IMR-90 (cell line): ENCODE data around the gene NELL2. TPM values are rescaled to one million over a fixed set of nuclear protein-coding genes. Genes with fewer than 3 reads are reported as not detected.

ENCODE experiments used
- ATAC-seq: fragments of 200-7000 bp; cut with Tn5 transposase; 2 replicates; pipeline ENCODE4 v1.9.1; 2020; ENCODE audit warnings: low read depth, mild to moderate bottlenecking, moderate library complexity
- BruUV-seq: library from RNA; stranded (reverse); fragments of 400-500 nt; replicated peaks from 2 replicates; lab custom pipeline; 2021; lab: Mats Ljungman, UMichigan
- CTCF ChIA-PET: fragments of 300-600 bp; formaldehyde crosslinking; extraction: SDS; loops from one replicate; lab custom pipeline; 2021; ENCODE audit warnings: antibody characterized with exemption; lab: Yijun Ruan, JAX
- POLR2A ChIA-PET: fragments of 300-600 bp; sonication (Branson Sonifier 250); formaldehyde crosslinking; loops from one replicate; lab custom pipeline; 2022; ENCODE audit warnings: antibody characterized with exemption; ENCODE audit not compliant: unreplicated experiment; lab: Charles Lee
- DNase-seq: peaks from one replicate; pipeline ENCODE4 v3.0.0; 2013
- H2AFZ ChIP-seq: replicated peaks from 2 replicates; pipeline ENCODE3; 2013; ENCODE audit warnings: low read length, mild to moderate bottlenecking; ENCODE audit not compliant: poor library complexity
- H2AK5ac ChIP-seq: 2 replicates; pipeline ENCODE4 v1.6.1; 2013; ENCODE audit warnings: low read depth, low read length, inconsistent platforms
- H2AK9ac ChIP-seq: replicated peaks from 2 replicates; pipeline ENCODE3; 2013; ENCODE audit warnings: mild to moderate bottlenecking, low read depth, low read length, moderate library complexity; ENCODE audit not compliant: poor library complexity
- H2BK120ac ChIP-seq: 2 replicates; pipeline ENCODE4 v1.6.1; 2013; ENCODE audit warnings: low read depth, low read length, inconsistent platforms
- H2BK15ac ChIP-seq: 3 replicates; pipeline ENCODE4 v1.6.1; 2013; ENCODE audit warnings: low read depth, low read length, inconsistent platforms
- H2BK20ac ChIP-seq: 2 replicates; pipeline ENCODE4 v1.6.1; 2013; ENCODE audit warnings: low read depth, mild to moderate bottlenecking, inconsistent platforms, low read length, moderate library complexity
- H2BK5ac ChIP-seq: 2 replicates; pipeline ENCODE4 v1.6.1; 2013; ENCODE audit warnings: mild to moderate bottlenecking, low read depth, low read length, inconsistent platforms; ENCODE audit not compliant: poor library complexity, severe bottlenecking
- H3K14ac ChIP-seq: replicated peaks from 2 replicates; pipeline ENCODE4 v1.6.1; 2013; ENCODE audit warnings: low read depth, low read length, inconsistent platforms
- H3K18ac ChIP-seq: 2 replicates; pipeline ENCODE4 v1.6.1; 2013; ENCODE audit warnings: low read depth, low read length, control low read depth
- H3K23ac ChIP-seq: 2 replicates; pipeline ENCODE4 v1.6.1; 2013; ENCODE audit warnings: low read depth, low read length, inconsistent platforms
- H3K27ac ChIP-seq: 2 replicates; pipeline ENCODE4 v1.5.1; 2013; ENCODE audit warnings: mild to moderate bottlenecking, control low read depth, low read length; ENCODE audit not compliant: insufficient read depth
- H3K27me3 ChIP-seq: 2 replicates; pipeline ENCODE4 v1.6.1; 2013; ENCODE audit warnings: low read length; ENCODE audit not compliant: control insufficient read depth, insufficient read depth
- H3K36me3 ChIP-seq: 2 replicates; pipeline ENCODE4 v1.6.1; 2013; ENCODE audit warnings: low read length, mixed read lengths; ENCODE audit not compliant: control insufficient read depth, insufficient read depth
- H3K4ac ChIP-seq: 2 replicates; pipeline ENCODE4 v1.6.1; 2013; ENCODE audit warnings: low read depth, low read length, inconsistent platforms
- H3K4me1 ChIP-seq: 2 replicates; pipeline ENCODE4 v1.6.1; 2013; ENCODE audit warnings: low read length, mixed read lengths; ENCODE audit not compliant: control insufficient read depth, insufficient read depth
- H3K4me2 ChIP-seq: 2 replicates; pipeline ENCODE4 v1.6.1; 2013; ENCODE audit warnings: low read depth, mild to moderate bottlenecking, control low read depth, low read length, moderate library complexity
- H3K4me3 ChIP-seq: 2 replicates; pipeline ENCODE4 v1.5.1; 2013; ENCODE audit warnings: low read depth, mild to moderate bottlenecking, control low read depth, low read length, moderate library complexity; ENCODE audit not compliant: insufficient read depth
- H3K56ac ChIP-seq: 2 replicates; pipeline ENCODE4 v1.6.1; 2013; ENCODE audit warnings: low read length, inconsistent platforms; ENCODE audit not compliant: insufficient read depth; ENCODE audit errors: extremely low read depth
- H3K79me1 ChIP-seq, 2 experiments: 2 replicates each; pipeline ENCODE4 v1.6.1; 2013; ENCODE audit warnings: low read length in 2 of 2, inconsistent platforms in 1 of 2, low read depth in 1 of 2
- H3K9ac ChIP-seq: 2 replicates; pipeline ENCODE4 v1.6.1; 2013; ENCODE audit warnings: low read depth, low read length, control low read depth
- H3K9me1 ChIP-seq: 2 replicates; pipeline ENCODE4 v1.6.1; 2013; ENCODE audit warnings: low read length, inconsistent platforms; ENCODE audit not compliant: insufficient read depth
- H3K9me3 ChIP-seq: 2 replicates; pipeline ENCODE4 v1.6.1; 2013; ENCODE audit warnings: low read length; ENCODE audit not compliant: control insufficient read depth, insufficient read depth
- H4K20me1 ChIP-seq: 2 replicates; pipeline ENCODE4 v1.6.1; 2013; ENCODE audit warnings: low read length, inconsistent platforms; ENCODE audit not compliant: insufficient read depth
- H4K5ac ChIP-seq: 2 replicates; pipeline ENCODE4 v1.6.1; 2013; ENCODE audit warnings: mild to moderate bottlenecking, low read depth, low read length, control low read depth
- H4K8ac ChIP-seq, 2 experiments: 2 replicates each; pipeline ENCODE4 v1.6.1; 2013; ENCODE audit warnings: low read depth in 2 of 2, low read length in 2 of 2, control low read depth in 1 of 2, inconsistent platforms in 1 of 2
- H4K91ac ChIP-seq: 2 replicates; pipeline ENCODE4 v1.6.1; 2013; ENCODE audit warnings: low read depth, low read length, inconsistent platforms; ENCODE audit not compliant: insufficient read depth
- BHLHE40 ChIP-seq: fragments of 150-350 bp; IDR thresholded peaks from 2 replicates; pipeline ENCODE4 v1.6.1; 2016; ENCODE audit warnings: mild to moderate bottlenecking, low read depth, low read length
- CHD1 ChIP-seq: IDR thresholded peaks from 2 replicates; pipeline ENCODE4 v1.6.1; 2012; ENCODE audit warnings: low read depth, low read length, improper control_type of control experiment
- MAFK ChIP-seq: IDR thresholded peaks from 2 replicates; pipeline ENCODE4 v1.6.1; 2012; ENCODE audit warnings: low read depth, low read length, improper control_type of control experiment
- MXI1 ChIP-seq: IDR thresholded peaks from 2 replicates; pipeline ENCODE4 v1.6.1; 2012; ENCODE audit warnings: low read depth, mild to moderate bottlenecking, low read length, moderate library complexity, borderline replicate concordance
- NFE2L2 ChIP-seq: fragments of 150-350 bp; IDR thresholded peaks from 2 replicates; pipeline ENCODE4 v1.6.1; 2016; ENCODE audit warnings: low read depth, mild to moderate bottlenecking, low read length
- RCOR1 ChIP-seq: IDR thresholded peaks from 2 replicates; pipeline ENCODE4 v1.6.1; 2012; ENCODE audit warnings: mild to moderate bottlenecking, low read length, improper control_type of control experiment; ENCODE audit not compliant: insufficient replicate concordance
- RFX5 ChIP-seq: IDR thresholded peaks from 2 replicates; pipeline ENCODE4 v1.8.0; 2012; ENCODE audit warnings: low read depth, mild to moderate bottlenecking, low read length, moderate library complexity
- WGBS, 2 experiments: methylation state at CpG; one replicate each; pipeline versions ENCODE4 v1.1.5 to v1.1.7; 2013; ENCODE audit warnings: missing lambda C conversion rate in 2 of 2; ENCODE audit not compliant: insufficient read length in 1 of 2; ENCODE audit errors: extremely low coverage in 2 of 2; 5-methylcytosine and 5-hydroxymethylcytosine counted together
- dilution Hi-C: fragments of 300-500 bp; cut with HindIII; formaldehyde crosslinking; loops from one replicate; pipeline ENCODE4 v1.14.3; 2018; ENCODE audit warnings: low sequenced_read_pairs; ENCODE audit not compliant: unreplicated experiment
- in situ Hi-C: fragments of 300-500 bp; cut with MboI; formaldehyde crosslinking; loops from 3 replicates; pipeline ENCODE4 v1.14.3; 2019; ENCODE audit warnings: low sequenced_read_pairs, inconsistent platforms, mixed read lengths
- intact Hi-C: fragments of 100-400 bp; cut with micrococcal nuclease; formaldehyde crosslinking; loops from 2 replicates; pipeline ENCODE4 v1.10.0; 2022
- polyA plus RNA-seq, 3 experiments: library from polyadenylated mRNA; depleted of rRNA; stranded (reverse); fragments of >200 nt; gene quantifications; 2 replicates each; pipeline ENCODE4 v1.2.3, GENCODE V29; 2012; ENCODE audit warnings: low replicate concordance in 1 of 3
- total RNA-seq: library from RNA; depleted of rRNA; stranded (reverse); fragments of >200 nt; gene quantifications from 2 replicates; pipeline ENCODE4 v1.2.3, GENCODE V29; 2012
- TF ChIP-seq, protein P1 (sequence below): conservative IDR thresholded peaks from 2 replicates; pipeline ENCODE4 v1.5.1; 2012; ENCODE audit warnings: mild to moderate bottlenecking, low read depth, low read length, improper control_type of control experiment

Gene NELL2
- total and polyA plus RNA-seq, 2 of the 4 experiments (the other 2 are of a cell fraction) = 0.18 to 0.26 TPM

DNA sequence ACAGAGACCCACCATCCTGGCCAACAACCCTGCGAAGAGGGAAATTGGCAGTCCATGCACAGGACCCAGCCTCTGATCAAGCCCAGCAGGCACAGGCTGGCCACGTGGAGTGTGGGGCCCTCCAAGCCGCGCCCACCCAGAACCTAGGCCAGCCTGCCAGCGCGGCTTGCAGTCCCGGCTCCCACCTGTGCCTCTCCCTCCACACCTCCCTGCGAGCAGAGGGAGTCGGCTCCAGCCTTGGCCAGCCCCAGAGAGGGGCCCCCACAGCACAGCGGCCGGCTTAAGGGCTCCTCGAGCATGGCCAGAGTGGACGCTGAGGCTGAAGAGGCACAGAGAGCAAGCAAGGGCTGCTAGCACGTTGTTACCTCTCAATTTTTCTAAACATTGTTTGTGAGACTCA, 373.4 kb downstream of the NELL2 start:
- Histone ChIP-seq H2AK9ac (no peak overlapping the region), H3K27me3 (no peaks in the 10 kb centered on the region), H3K9me3 (peaks cover 4% of the 10 kb centered on the region; the same call in 1 of the 2 replicates), H2BK15ac (no peak overlapping the region), H3K4me1 (no peaks in the 10 kb centered on the region), H2AFZ (no peak overlapping the region), H3K9ac (no peak overlapping the region), H3K4me2 (no peak overlapping the region), H4K91ac (no peak overlapping the region), H2BK120ac (no peak overlapping the region), H3K36me3 (no peaks in the 10 kb centered on the region), H4K5ac (no peak overlapping the region), H4K20me1 (no peaks in the 10 kb centered on the region), H3K56ac (no peak overlapping the region), H3K79me1 (no peaks in the 10 kb centered on the region), H3K4ac (no peak overlapping the region), H2BK20ac (no peak overlapping the region), H3K9me1 (no peaks in the 10 kb centered on the region), H3K23ac (no peak overlapping the region), H3K18ac (no peak overlapping the region), H2AK5ac (no peak overlapping the region), H3K14ac (no peak overlapping the region), H4K8ac (no peak overlapping the region), H3K27ac (no peak overlapping the region), H3K4me3 (no peak overlapping the region), H2BK5ac (no peak overlapping the region)
- DNase-seq = no peak
- TF ChIP-seq MAFK (no peak), RFX5 (no peak), NFE2L2 (no peak), RCOR1 (no peak), MXI1 (no peak), CHD1 (no peak), BHLHE40 (no peak)
- TF ChIP-seq, protein P1, sequence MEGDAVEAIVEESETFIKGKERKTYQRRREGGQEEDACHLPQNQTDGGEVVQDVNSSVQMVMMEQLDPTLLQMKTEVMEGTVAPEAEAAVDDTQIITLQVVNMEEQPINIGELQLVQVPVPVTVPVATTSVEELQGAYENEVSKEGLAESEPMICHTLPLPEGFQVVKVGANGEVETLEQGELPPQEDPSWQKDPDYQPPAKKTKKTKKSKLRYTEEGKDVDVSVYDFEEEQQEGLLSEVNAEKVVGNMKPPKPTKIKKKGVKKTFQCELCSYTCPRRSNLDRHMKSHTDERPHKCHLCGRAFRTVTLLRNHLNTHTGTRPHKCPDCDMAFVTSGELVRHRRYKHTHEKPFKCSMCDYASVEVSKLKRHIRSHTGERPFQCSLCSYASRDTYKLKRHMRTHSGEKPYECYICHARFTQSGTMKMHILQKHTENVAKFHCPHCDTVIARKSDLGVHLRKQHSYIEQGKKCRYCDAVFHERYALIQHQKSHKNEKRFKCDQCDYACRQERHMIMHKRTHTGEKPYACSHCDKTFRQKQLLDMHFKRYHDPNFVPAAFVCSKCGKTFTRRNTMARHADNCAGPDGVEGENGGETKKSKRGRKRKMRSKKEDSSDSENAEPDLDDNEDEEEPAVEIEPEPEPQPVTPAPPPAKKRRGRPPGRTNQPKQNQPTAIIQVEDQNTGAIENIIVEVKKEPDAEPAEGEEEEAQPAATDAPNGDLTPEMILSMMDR = no peak
- in situ Hi-C loops (no loop called here), dilution Hi-C loops (no loop called here), intact Hi-C loops (no loop called here)
- ChIA-PET CTCF (no interaction called here), POLR2A (no interaction called here)
- ATAC-seq = no peak
- no TSS peak for BruUV-seq
- no CpG with 5 or more reads among the region's 14 CpGs for WGBS, 2 experiments
